HG02840 (cell line): ENCODE data around the gene C6orf136.
A peak's percentile ranks its signal among the peaks of the same experiment; 100 is the strongest.

Source experiments
- ATAC-seq: cut with Tn5 transposase; IDR thresholded peaks from one replicate; pipeline ENCODE4 v1.9.1; 2021; ENCODE audit warnings: mild to moderate bottlenecking, moderate library complexity, moderate number of reproducible peaks; ENCODE audit not compliant: unreplicated experiment, low FRiP score

The C6orf136 gene

DNA sequence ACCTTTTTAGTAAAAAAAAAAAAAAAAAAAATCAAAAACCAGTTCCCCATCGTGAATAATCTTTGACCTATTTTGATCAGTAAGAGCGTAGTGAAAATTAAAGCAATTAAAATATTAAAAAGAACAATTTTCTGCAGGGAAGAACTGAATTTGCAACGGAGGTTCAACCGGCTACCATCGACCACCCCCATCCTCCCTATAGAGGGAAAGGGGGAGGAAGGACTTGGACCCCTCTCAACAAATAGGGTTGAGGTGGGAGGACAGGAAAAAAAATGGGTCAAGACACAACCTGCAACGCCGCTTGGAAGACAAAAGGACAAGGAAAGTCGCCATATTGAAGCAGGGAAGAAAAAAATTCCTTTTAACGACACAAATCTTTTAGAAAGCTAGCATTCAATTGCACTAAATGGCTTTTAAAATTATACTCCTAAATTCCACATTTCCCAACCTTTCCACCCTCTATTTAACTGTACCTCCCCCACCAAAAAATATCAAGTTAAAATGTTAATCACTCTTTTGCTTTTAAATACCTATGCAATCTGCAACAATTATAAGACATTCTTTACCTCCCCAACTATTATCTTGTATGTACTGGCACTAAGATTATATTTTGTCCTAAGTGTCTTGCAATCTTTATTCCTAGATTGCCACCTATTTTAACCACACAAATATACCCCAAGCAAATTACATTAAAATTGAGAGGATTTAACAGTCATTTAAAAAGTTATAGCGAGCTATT is 31.5 kb upstream of the C6orf136 start:
- no peak for ATAC-seq

DNA sequence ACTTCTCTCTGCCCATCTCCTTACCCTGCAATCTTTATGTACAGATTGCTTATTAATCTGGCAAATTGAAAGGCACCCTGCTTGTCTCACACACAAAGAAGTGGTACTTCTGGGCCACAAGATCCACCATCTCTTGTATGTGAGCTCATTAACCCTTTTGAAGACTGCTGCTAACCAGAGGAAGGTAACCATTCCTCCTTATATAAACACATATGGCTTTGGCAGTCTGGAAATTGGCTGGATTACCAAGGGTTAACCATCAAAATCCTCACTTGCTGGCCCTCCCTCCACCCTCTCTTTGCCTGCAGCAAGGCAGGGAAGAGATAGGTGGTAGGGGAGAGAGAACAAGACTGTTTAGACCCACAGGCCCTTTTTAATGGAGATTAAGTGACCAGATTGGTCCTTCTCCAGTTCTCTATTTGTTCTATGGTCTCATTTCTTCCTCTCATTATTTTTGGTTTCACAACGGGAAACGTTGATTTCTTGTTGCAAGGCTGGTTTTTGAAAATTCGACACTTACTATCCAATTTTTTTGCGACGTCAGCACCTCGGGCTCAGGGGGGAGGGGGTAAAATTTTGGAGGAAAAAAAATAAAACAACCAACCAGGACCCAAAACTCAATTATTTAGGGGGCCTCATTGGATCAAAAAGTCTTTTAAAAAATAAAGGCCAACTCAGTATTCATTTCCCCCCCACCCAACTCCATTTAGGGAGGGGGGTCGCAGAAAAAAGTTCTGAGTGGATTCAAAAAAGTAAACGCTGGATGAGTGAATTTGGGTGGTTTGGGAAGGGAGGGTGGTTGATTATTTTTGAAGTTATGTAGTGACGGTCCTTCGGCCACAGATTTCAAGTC is 30.7 kb upstream of the C6orf136 start:
- ATAC-seq, result no peak

DNA sequence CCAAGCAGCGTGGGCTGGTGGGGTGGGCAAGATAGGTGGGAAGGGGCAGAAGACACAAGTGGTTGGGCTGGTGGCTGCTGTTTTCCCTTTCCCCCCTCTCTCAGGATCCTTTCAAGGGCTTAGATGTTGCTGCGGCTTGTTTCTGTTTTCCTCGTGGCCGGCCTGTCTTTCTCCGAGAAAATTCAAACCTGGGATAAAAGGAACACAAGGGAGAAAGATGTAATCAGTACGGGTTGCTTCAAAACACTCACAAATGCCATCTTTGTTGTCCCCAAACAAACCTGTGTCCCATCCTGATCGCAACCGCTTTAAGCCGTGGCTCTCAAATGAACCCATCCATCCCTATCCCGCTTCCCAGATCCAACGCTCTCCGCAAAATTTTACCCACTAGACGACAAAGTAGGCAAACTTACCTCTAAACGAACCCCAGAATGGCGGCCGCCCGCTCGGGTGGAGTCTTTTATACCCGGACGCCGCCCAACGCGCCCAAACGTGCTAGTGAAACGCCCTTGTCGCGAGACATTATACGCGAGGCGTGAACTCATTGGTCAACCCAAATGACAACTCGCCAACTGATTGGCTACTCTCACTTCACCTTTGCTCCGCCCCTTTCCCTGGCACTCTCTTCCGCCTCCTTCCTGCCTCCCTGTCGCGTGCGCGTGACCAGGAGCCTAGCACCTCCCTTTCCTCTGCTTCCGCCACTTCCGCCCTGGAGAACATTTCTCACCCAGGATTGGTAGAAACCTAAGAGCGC is 29.9 kb upstream of the C6orf136 start, which contains the start of gene PPP1R10:
TSS of gene PPP1R10 (minus strand) at position 433 of the 754 bp plus-strand sequence. CDS start 7,299 bp downstream, outside the sequence.
- ATAC-seq, result peak; percentile 89

DNA sequence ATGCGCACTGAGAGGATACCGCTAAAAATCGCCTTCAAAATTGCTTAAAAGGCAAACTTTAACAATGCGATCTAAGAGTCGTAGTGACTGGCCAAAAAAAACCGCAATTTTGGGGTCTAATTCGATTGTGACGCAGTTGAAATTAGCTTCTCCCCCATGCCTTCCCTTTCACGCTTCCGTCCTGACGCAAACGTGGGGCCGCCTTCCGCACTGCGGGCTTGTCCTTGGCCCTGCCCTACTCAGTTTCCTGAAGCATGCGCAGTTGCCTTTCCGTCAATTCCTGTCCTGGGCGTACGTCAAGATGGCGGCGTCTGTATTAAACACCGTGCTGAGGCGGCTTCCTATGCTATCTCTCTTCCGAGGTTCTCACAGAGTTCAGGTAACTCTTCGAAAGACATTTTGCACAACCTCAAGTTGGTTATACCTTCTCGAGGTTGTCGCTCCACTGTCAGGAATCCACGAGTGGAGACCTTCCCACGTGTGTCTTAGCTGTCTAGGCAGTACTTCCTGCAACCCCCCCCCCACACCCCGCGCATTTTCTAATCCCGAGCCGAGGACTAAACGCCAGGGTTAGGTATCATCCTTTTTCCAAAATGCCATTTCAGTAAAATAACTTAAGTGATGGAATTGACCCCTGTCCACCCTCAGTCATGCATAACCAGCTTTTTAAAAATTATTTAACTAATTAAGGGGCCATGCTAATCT is 29.2 kb upstream of the C6orf136 start, which contains the start of gene MRPS18B:
TSS of gene MRPS18B (plus strand) at position 276 of the 705 bp plus-strand sequence. CDS start at position 302, 26 bp downstream.
- ATAC-seq, result peak; percentile 77

DNA sequence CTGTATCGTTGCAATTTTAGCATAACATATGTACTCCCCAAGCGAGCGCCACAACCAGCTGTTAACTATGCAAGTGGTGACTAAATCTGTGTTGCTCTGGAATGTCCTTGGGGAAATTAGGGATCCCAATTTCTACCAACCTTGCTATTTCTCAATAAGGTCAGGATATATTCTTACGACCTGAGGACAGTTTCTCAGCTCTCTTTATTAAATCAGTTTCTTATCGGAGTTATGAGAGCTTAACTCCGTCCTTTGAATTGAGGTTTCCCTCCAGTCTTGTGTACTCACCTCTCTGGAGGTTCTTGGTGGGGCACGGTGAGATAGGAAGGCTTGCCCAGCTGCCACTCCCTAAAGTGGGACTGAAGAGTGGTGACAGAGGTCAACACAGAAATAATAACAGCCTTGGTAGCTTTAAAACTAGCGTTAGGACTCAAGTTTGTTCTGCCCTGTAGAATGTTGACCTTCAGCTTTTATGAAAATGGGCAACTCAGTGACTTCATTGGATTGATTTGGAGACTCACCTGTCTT is 28.6 kb upstream of the C6orf136 start:
- no peak for ATAC-seq

DNA sequence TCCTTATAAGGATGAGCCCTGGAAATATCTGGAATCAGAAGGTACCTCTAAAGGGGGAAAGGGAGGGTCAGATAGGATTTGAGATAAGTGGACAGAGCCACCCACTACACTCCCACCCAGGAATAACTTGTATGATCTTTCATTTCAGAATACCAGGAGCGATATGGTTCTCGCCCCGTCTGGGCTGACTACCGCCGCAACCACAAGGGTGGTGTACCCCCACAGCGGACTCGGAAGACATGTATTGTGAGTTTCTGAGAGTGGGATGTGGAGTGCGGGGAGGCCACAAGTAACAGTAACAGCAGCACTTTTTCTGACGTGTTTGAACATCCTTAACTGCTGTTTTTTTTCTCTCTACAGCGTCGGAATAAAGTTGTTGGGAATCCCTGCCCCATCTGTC is 27.4 kb upstream of the C6orf136 start:
- no peak for ATAC-seq

DNA sequence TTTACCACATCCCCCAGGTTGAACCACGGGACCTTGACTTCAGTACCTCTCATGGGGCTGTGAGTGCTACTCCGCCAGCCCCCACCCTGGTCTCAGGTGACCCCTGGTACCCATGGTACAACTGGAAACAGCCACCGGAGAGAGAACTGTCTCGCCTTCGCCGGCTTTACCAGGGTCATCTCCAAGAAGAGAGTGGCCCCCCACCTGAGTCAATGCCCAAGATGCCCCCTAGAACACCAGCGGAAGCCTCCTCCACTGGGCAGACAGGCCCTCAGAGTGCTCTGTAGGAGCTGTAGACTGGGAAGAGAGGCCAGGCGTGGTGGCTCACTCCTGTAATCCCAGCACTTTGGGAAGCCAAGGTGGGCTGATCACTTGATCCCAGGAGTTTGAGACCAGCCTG is 21.4 kb upstream of the C6orf136 start:
- ATAC-seq, result no peak

DNA sequence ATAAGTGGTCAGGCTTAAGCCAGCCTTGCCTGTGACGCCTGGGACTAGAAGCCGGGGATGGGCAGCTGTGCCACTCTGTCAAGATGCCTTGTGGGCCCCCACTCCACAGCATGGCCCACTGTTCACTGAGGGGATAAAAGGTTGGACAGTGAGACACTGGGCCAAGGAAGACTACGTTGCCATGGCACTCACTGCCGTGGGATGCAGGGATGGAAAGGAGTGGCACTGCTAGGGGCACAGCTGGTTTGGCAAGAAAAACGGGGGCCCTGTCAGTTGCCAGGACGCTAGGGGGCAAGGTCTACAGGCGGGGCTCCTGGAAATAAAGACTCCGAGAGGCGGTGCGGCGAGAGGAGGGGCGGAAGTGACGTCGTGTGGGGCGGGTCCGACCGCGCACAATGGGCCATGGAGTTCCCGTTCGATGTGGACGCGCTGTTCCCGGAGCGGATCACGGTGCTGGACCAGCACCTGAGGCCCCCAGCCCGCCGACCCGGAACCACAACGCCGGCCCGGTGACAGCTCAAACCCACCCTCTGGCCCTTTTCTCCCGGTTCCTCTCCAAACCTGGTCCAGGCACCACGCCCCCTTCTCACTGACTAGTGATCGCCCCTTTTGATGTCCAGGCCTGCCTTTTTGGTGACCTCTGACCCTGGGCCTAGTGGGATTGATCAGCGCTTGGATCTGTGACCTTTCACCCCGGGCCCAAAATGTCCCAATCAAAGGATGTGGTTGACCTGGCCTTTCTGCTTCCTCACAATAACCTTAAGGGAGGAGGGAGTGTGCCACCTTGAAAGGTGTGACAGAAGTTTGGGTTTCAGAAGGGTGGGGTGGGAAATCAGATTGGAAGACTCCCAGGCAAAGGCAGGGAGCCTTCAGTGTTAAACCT is 20.2 kb upstream of the C6orf136 start, which contains the start of gene ATAT1:
TSS of gene ATAT1 (plus strand) at position 391 of the 883 bp plus-strand sequence.
- peak; percentile 81 for ATAC-seq

DNA sequence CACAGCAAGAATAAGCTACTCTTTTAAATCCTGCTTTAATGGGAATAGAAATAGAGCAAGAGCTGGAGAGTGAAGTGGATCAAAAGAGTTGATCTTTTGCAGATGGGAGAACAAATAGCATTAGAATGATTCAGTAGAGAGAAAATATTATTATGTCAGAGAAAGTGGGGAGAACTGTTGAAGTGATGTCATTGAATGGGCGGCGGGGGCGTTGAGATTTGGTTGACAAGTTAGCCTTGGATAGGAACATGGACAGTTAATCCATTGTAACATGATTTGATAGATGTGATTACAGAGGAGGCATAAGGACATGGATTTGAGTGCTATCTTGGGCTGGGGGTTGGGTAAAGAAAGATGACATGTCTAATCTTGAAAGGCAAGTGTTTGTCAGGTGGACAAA is 11.1 kb upstream of the C6orf136 start:
- no peak for ATAC-seq

DNA sequence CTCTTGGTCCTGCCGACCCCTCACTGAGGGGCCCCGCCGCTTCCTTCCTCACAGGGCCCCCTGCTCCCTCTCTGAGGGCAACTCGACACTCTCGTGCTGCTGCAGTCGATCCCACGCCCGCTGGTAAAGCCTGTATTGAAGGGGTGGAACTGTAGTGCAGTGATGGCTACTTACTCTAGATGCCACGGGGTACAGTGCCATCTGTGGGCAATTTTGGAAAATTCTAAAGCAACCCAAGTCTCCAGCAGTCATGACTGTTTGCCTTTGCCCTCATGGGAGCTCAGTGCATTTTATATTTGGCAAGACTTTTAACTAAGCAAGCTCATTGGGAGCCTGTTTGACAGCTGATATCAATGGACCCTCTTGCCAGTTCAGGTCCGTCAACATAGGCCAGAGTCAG is 6.5 kb upstream of the C6orf136 start:
- ATAC-seq, result no peak

DNA sequence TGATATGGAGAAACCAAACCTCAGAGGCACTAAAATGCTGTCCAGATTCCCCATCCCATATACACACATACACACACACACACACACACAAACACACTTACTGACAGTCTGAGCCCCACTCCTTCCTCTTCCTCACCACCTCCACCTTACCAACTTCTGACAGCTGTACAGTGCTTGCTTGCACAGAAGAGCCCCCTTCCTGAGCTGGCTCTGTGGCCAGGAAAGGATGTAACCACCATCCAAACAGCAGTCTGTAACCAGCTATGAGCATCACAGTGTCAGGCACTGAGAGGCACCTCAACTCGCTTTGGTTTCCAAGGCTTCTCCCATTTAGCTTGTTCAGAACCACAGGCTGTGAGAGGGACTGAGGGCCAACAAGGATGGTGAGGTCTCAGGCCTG is 5.9 kb upstream of the C6orf136 start:
- ATAC-seq, result no peak

DNA sequence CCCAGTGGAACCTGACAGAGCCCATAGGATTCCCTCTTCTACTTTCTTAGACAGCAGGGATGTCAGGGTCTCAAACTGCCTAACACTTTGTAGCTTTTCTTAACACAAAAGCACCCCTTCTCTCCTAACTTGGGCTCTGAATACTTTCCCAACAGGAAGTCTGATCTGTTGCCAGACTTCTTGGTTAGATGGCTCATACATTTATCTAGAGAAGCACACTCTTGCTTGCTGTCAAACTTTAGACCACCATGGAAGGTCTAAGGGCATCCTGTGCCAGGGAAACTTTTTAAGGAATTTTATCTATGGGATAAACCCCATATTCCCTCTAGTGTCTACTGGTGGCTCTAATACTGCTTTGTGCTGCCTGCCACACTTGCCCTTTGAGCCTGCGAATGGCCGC is 3.3 kb upstream of the C6orf136 start:
- no peak for ATAC-seq

DNA sequence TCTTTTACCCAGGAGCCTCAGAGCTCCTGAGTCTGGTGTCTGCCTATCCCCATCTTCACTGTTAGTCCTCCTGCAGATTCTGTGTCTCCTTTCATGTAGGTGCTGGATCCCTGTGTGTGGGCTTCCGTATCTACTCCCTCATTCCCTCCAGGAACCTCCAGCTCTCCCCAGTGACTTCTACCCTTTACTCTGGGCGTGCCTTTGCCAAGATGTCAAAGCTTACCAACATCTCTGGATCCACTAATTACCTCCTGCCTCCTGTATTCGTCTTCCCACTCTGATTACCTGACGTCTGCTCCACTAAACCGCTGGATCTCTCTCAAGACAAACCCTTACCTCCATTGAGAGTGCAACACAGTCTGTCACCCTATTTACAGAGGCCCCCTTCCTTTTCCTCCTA is 2.2 kb upstream of the C6orf136 start:
- ATAC-seq, result no peak

DNA sequence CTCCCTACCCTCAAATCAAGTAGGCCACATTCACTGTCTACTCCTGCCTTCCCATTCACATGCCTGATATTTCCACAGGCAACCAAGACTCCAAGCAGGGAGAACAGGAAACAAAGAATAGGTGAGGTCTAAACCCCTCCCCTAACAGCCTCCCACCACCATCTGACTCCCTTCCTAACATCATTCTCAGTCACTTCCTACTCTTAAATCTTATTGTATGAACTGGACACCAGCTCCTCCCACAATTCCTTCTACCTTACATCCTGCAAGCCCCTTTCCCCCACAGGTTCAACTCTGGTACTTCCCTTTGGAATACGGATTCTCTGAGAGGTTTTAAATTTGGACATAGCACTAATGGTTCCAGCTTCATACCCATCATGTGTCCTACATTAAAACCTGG is 944 bp upstream of the C6orf136 start:
- no peak for ATAC-seq

DNA sequence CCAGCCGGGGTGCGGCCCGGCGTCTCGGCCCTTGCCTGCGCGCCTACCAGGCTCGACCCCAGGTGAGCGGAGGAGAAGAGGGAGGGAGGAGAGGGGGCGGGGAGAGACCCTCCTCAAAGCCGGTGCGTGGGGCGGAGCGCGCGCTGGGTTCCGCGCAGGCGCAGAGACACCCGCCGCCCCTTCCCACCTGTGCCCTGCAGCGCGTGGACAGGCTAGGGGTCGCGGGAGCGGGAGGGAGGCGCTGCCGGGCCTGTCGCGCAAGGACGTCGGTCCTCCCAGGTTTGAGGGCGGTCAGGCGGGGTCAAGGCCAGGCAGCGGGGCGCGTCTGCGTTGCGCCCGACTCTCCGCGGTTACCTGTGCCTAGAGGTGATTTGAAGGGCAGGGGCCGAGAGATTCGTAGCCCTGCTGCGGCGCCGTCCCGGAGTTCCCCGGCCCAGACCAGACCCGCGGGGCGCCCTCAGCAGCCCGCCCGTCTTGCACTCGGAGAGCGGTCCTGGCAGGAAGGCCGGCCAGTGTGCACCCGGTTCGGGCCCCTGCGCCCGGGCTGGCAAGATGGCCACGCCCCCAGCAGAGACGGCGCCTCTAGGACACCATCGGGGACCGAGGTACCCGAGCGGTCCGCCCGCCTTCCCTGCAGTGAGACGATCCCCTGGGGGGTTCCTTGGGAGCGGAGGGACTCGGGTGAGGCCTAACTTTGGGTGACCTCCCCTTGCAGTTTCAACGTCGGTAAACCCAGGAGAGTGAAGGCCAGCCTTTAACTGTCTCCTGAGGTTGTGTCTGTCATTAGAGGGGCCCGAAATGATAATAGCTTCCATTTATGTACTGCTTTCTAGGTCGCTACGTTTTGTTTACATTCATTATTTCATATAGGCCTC is 546 bp downstream of the C6orf136 start:
- ATAC-seq, result peak; percentile 68

DNA sequence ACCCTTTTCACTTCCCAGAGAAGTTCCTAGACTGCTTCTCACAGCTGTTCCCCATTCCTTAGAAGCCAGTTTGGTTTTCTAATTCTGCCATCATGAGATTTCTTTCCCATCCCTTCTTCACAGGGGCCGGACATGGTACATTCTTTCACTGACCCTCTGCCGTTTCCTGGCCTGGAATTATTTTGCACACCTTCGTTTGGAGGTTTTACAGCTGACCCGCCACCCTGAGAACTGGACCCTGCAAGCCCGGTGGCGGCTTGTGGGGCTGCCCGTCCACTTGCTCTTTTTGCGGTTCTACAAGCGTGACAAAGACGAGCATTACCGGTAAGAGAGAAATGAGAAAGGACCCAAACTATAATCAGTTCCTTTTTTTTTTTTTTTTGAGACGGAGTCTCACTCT is 4.2 kb downstream of the C6orf136 start:
- no peak for ATAC-seq

DNA sequence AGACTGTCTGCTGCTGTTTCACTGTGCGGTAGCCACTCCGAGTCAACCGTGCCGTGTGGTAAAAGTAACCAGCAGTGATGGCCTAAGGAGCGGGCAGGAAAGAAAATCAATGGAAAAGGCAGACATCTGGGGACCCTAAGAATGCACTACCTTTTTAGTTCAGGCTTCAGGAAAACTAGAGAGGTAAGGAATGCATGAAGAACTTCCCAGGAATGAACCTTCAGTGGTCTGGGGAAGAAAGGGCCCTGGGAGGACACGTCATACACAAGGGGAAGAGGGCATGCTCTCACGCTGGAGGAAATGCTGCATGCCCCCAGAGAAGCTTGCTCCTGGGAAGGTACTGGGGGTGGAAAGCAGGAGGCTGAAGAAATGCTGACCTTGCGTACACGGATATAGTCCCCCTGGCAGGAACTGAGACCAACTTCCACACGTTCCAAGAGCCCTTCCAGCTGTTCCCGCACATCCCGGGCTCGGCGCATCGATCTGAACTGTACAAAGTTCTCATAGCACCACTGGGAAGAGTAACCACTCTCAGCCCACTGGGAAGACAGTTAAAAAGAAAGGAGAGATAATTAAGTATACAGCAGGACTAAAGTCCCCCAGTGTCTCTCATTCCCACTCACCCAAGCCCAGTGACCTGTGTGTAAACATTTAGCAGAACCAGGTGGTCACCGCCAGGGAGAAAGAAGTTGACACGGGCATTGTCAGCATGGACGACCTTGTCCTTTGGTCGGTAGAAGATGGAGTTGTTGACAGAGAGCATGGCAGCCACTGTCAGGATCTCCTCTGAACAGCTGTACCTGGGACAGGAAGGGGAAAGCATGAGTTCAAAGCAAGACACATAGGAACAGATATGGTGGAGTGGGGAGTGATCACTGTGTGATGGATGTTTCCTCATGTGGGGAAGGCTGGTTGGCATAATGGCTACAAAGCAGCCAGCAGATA is 8.1 kb downstream of the C6orf136 start:
- ATAC-seq, result no peak
